HG03565 (cell line): ENCODE data around the gene CCND1.

ENCODE experiments used
- ATAC-seq: cut with Tn5 transposase; IDR thresholded peaks from one replicate; pipeline ENCODE4 v1.9.1; 2021; ENCODE audit warnings: mild to moderate bottlenecking, moderate library complexity; ENCODE audit not compliant: unreplicated experiment

The CCND1 gene

GRCh38 chr11:69664103-69664775 lies 23.3 kb downstream of the CCND1 start:
- no peak for ATAC-seq

GRCh38 chr11:69664901-69665300 lies 23.9 kb downstream of the CCND1 start:
- no peak for ATAC-seq

DNA sequence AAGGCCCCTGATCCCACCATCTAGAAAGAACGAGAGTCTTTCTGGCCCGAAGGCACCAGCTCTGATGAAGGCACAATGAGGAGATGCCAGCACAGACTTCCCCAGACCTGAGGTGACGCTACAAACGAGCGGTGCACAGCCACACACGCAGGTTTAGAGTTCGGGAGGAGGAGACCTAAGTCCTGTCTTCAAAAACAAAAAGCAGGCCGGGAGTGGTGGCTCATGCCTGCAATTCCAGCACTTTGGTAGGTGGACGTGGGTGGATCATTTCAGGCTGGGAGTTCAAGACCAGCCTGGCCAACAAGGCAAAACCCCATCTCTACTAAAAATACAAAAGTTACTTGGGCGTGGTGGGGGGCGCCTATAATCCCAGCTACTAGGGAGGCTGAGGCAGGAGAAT lies 24.7 kb downstream of the CCND1 start:
- ATAC-seq, result no peak

GRCh38 chr11:69666261-69666660 lies 25.3 kb downstream of the CCND1 start:
- ATAC-seq, result no peak

DNA sequence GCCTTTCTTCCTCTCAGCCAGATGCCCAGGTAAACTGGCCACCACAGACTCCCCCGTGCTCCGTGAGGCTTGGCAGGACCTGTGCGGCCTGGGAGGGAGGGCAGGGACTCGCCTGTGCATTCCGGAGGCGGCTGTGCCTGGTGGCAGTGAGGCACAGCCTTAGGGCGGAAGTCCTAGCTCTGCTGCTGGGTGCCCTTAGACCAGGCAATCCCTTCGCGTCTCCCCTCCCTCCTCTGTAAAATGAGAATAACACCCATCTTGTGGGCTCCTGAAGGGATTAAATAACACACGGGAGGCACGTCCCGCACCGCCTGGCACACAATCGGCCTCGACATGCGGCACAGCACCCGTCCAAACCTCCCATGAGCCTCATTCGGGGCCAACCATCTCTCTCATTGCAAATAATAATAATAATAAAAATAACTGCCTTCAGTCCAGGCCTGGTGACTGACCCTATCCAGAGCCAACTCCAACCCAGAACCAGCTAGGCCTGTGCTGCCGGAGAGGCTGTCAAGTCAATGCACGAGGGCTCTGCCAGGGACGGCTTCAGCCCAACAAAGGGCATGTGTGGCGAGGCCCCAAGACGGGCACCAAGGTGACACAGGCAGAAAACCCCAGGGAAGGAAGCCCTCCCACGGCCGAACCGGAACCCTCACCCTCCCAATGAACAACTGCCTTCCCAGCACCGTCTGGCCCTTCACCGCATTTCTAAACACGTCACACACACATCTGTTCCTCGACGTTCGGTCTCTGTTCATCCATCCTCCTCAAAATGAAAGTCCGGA lies 26.0 kb downstream of the CCND1 start:
- no peak for ATAC-seq

- no peak for ATAC-seq
Observed at GRCh38 chr11:69667619-69668604, 27.0 kb downstream of the CCND1 start.

GRCh38 chr11:69669486-69669885 lies 28.5 kb downstream of the CCND1 start:
- ATAC-seq, result no peak

GRCh38 chr11:69670158-69670845 lies 29.3 kb downstream of the CCND1 start:
- no peak for ATAC-seq

GRCh38 chr11:69671734-69672465 lies 30.9 kb downstream of the CCND1 start:
- ATAC-seq, result no peak

- ATAC-seq, result no peak
Observed at GRCh38 chr11:69674267-69674885, 33.4 kb downstream of the CCND1 start.

GRCh38 chr11:69674886-69675714 lies 34.1 kb downstream of the CCND1 start, which contains the start of gene LTO1:
TSS of gene LTO1 (minus strand) at chr11:69675353. CDS start at chr11:69675239, 114 bp downstream.
- ATAC-seq, result peak; percentile 77

- ATAC-seq, result no peak
Observed at GRCh38 chr11:69677749-69678148, 36.8 kb downstream of the CCND1 start.

- ATAC-seq, result no peak
Observed at GRCh38 chr11:69680688-69681087, 39.7 kb downstream of the CCND1 start.

DNA sequence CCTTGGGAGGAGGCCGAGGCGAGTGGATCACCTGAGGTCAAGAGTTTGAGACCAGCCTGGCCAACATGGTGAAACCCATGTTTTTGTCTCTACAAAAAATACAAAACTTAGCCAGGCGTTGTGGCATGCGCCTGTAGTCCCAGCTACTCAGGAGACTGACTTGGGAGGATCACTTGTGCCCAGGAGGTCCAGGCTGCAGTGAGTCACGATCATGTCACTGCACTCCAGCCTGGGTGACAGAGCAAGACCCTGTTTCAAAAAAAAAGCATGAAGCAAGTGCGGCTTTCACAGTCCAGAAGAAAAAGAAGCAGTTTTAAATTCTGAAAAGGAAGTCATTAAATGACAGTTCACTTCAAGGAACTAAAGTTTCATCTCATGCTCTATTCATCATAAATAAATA lies 41.3 kb downstream of the CCND1 start:
- no peak for ATAC-seq

DNA sequence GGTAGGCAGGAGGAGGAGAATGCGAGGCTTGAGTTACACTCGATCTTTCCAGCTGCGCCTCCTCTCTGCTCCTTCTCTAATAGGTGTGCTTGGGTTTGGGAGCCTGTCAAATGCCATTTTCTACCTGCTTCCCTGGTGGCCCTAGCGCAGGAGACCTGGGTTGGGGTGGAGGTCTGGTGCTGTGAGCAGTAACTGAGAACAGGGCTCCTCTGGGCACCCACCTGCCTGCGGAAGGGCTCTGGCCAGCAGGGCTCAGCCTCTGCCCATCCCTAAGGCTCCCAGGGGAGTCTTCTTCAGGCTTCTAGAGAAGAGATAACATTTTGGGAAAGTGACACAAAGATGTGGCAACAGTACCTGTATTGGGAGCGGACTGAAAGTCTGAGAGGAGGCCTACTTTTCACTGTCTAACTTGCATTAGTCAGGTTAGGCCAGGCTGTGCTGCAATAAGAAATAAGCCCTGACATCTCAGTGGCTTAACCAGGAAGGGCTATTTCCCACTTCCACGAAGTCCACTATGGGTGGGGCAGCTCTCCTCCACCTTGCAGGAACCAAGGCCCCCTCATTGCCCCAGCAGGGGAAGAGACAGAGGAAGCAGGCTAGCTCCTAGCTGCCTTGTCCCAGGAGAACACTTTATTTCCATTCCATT lies 41.8 kb downstream of the CCND1 start:
- ATAC-seq, result no peak

DNA sequence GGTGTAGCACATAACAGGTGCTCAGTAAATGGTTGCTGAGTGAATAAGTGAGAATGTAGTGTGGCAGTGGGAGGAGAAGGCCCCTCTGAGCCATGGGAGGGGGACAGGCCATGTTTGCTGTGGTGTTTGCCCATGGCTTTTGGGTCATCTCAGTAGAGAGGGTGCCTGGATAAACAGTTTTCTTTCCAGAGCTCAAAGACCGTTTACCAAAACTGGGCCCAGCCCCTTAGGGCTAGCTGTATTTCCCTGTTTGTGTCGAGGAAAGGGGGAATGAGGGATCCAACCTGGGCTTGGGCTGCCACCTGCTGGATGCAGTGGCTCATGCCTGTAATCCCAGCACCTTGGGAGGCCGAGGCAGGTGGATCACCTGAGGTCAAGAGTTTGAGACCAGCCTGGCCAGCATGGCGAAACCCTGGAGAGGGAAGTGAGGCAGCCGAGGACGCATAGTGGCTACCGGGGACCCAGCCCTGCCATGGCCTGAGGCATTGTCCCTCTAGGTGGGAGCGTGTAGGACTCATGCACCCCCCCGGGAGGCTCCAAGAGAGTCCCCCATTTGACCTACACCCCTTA lies 42.9 kb downstream of the CCND1 start:
- no peak for ATAC-seq

GRCh38 chr11:69684651-69685050 lies 43.7 kb downstream of the CCND1 start:
- no peak for ATAC-seq

GRCh38 chr11:69685348-69685747 lies 44.4 kb downstream of the CCND1 start:
- ATAC-seq, result no peak
